Vagina (tissue), 2 donors: Measurements from ENCODE around the gene HSCB.

ENCODE experiments used
- CTCF ChIP-seq, 3 experiments: fragments of 450-650 bp in 2 of 3; fragments of 200-600 bp in 1 of 3; sonication (generic) in 1 of 3; IDR thresholded peaks; one replicate each; pipeline ENCODE4 v1.5.1; 2017 to 2019; ENCODE audit warnings: antibody characterized with exemption in 3 of 3, mild to moderate bottlenecking in 2 of 3, moderate library complexity in 2 of 3
- POLR2A ChIP-seq, 2 donors: fragments of 450-650 bp; IDR thresholded peaks; one replicate each; pipeline ENCODE4 v1.6.1; 2017; ENCODE audit warnings: antibody characterized with exemption in 2 of 2, mild to moderate bottlenecking in 2 of 2, moderate library complexity in 2 of 2
- POLR2AphosphoS5 ChIP-seq, 2 donors: sonication (generic); formaldehyde crosslinking; IDR thresholded peaks; one replicate each; pipeline ENCODE4 v1.9.0; 2017; ENCODE audit warnings: antibody characterized with exemption in 2 of 2, mild to moderate bottlenecking in 2 of 2, low read depth in 1 of 2; ENCODE audit not compliant: insufficient read depth in 1 of 2

- no peak for TF ChIP-seq CTCF (IDR thresholded peaks at IDR 0.05)
- TF ChIP-seq POLR2A (IDR thresholded peaks at IDR 0.05), result no peak
- TF ChIP-seq POLR2AphosphoS5 (IDR thresholded peaks at IDR 0.05; ENCODE audit: insufficient read depth in 1 of 2, low read depth in 1 of 2), result no peak
These were observed 35.0 kb upstream of the HSCB start for GRCh38 chr22:28706845-28707244.
